Activated CD4-positive, alpha-beta T cell treated with anti-CD3 and anti-CD28 coated beads, Interleukin-2, amount 50 U/mL, for 24 hours (primary cell): Measurements from ENCODE around the gene POTED.
"Not testable (repeated sequence)": the region's sequence is repeated elsewhere in the genome, so short reads cannot be mapped to it uniquely, and the experiment has no call there.

ENCODE experiments used
- DNase-seq, 2 donors: peaks; one replicate each; pipeline ENCODE4 v3.0.0-alpha.2; 2020; ENCODE audit warnings: low read depth in 1 of 2, low spot score in 1 of 2

The POTED gene

GRCh38 chr21:13609477-13609876 lies at the start of gene POTED:
POTED (plus strand) TSS chr21:13609777; CDS start chr21:13610229, 452 bp downstream.
- not testable (repeated sequence) for DNase-seq

GRCh38 chr21:13650101-13650500 lies 40.5 kb downstream of the POTED start:
- not testable (repeated sequence) for DNase-seq

DNA sequence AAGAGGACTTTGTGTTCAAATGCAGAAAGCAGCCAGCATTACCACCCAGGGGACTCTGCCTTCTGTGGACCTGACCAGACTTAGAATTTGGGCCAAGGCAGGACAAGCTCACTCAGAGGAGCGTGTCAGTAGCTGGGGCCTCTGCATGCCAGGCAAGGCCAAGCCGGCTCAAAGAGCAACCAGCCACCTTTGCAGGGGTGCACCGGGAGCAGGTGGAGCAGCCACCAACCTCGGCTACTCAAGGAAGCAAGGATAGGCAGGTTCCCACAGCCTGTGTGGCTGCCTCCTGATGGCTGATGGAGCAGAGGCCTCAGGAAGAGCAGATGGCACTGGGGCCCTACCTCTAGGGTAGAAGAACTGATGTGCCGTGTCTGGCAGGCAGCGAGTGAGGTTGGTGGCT lies 42.2 kb downstream of the POTED start:
- not testable (repeated sequence) for DNase-seq
